BJ (cell line): ENCODE results near the gene PPP1R3A. TPM values are rescaled to one million over a fixed set of nuclear protein-coding genes. Genes with fewer than 3 reads are reported as not detected.

ENCODE experiments used
- CTCF ChIA-PET: fragments of 350-600 bp; formaldehyde crosslinking; extraction: SDS; loops from one replicate; lab custom pipeline; 2021; ENCODE audit warnings: antibody characterized with exemption, inconsistent platforms; lab: Yijun Ruan, JAX
- POLR2A ChIA-PET: fragments of 300-600 bp; sonication (Branson Sonifier 250); formaldehyde crosslinking; extraction: SDS; loops from one replicate; lab custom pipeline; 2021; ENCODE audit warnings: antibody characterized with exemption; lab: Charles Lee
- DNase-seq: peaks from one replicate; pipeline ENCODE4 v3.0.0-alpha.2; 2011; ENCODE audit warnings: low read depth
- H3K27me3 ChIP-seq: 2 replicates; pipeline ENCODE4 v1.6.0; 2011; ENCODE audit warnings: low read length; ENCODE audit not compliant: control insufficient read depth, insufficient read depth
- H3K36me3 ChIP-seq: 2 replicates; pipeline ENCODE4 v1.5.1; 2011; ENCODE audit warnings: low read length; ENCODE audit not compliant: control insufficient read depth, insufficient read depth
- H3K4me3 ChIP-seq: 2 replicates; pipeline ENCODE4 v1.5.1; 2011; ENCODE audit warnings: low read depth, mild to moderate bottlenecking, control low read depth, low read length
- CTCF ChIP-seq: IDR thresholded peaks from 2 replicates; pipeline ENCODE4 v1.5.1; 2011; ENCODE audit warnings: low read depth, mild to moderate bottlenecking, control low read depth, inconsistent platforms, low read length, moderate library complexity; ENCODE audit not compliant: insufficient read depth
- polyA plus RNA-seq: library from polyadenylated mRNA; depleted of rRNA; stranded (reverse); fragments of >200 nt; gene quantifications from 2 replicates; pipeline ENCODE4 v1.2.3, GENCODE V29; 2011

Gene PPP1R3A
- polyA plus RNA-seq, 1 experiment = not detected

DNA sequence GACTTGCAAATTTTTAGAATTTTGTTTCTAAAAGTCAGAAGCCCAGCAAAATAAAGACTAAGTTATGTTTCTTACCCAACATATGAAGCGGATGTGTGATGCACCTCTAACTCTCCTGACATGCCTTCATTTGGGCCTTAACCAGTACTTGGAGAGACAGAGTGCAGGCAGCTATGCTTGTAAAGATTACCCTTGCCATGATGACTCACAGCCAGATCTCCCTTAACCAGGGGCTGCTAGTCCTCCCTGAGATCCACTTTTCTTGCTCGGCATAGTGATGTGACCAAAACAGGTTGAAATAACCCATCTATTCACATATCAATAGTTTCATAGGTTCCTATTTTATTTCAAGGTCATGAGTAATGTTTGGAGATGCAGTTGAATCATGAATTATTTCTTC lies 43.6 kb downstream of the PPP1R3A start:
- CTCF ChIA-PET = no interaction called here
- POLR2A ChIA-PET = no interaction called here
- no peak for TF ChIP-seq CTCF
- H3K27me3 ChIP-seq = no peaks in the 10 kb centered on the region
- no peak overlapping the region for H3K4me3 ChIP-seq
- no peak for DNase-seq
- H3K36me3 ChIP-seq = no peaks in the 10 kb centered on the region

GRCh38 chr7:113873554-113874151 lies 45.2 kb downstream of the PPP1R3A start:
- no peak overlapping the region for H3K4me3 ChIP-seq
- DNase-seq = no peak
- H3K27me3 ChIP-seq = no peaks in the 10 kb centered on the region
- TF ChIP-seq CTCF = no peak
- no peaks in the 10 kb centered on the region for H3K36me3 ChIP-seq
- ChIA-PET POLR2A (no interaction called here), CTCF (no interaction called here)

GRCh38 chr7:113872981-113873380 lies 45.8 kb downstream of the PPP1R3A start:
- DNase-seq = no peak
- CTCF ChIA-PET = no interaction called here
- TF ChIP-seq CTCF = no peak
- Histone ChIP-seq H3K27me3 (no peaks in the 10 kb centered on the region), H3K4me3 (no peak overlapping the region), H3K36me3 (no peaks in the 10 kb centered on the region)
- POLR2A ChIA-PET = no interaction called here

- POLR2A ChIA-PET = no interaction called here
- no peak for DNase-seq
- no peak for TF ChIP-seq CTCF
- no peaks in the 10 kb centered on the region for H3K36me3 ChIP-seq
- no peaks in the 10 kb centered on the region for H3K27me3 ChIP-seq
- H3K4me3 ChIP-seq = no peak overlapping the region
- CTCF ChIA-PET = no interaction called here
Measured at GRCh38 chr7:113867325-113867724, 51.5 kb downstream of the PPP1R3A start.

- Histone ChIP-seq H3K27me3 (no peaks in the 10 kb centered on the region), H3K4me3 (no peak overlapping the region), H3K36me3 (no peaks in the 10 kb centered on the region)
- CTCF ChIA-PET = no interaction called here
- no peak for TF ChIP-seq CTCF
- DNase-seq = no peak
- POLR2A ChIA-PET = no interaction called here
Measured at GRCh38 chr7:113856010-113856409, 62.8 kb downstream of the PPP1R3A start.
